Heart right ventricle (tissue), 16 donors: ENCODE measurements around the gene ARSA. TPM values are rescaled to one million over a fixed set of nuclear protein-coding genes. Genes with fewer than 3 reads are reported as not detected.

ENCODE experiments used
- ATAC-seq, 8 donors: fragments of 200-7000 bp; cut with Tn5 transposase; one replicate each; pipeline ENCODE4 v1.9.1; 2020; ENCODE audit warnings: mild to moderate bottlenecking in 8 of 8, moderate library complexity in 8 of 8, moderate number of reproducible peaks in 1 of 8
- DNase-seq, 2 donors: peaks; one replicate each; pipeline ENCODE4 v3.0.0-alpha.2; 2020
- H3K27ac ChIP-seq, 10 donors: fragments of 200-600 bp; sonication (generic) in 2 of 10; one replicate each; pipeline versions ENCODE4 v1.5.0 to v1.8.0; 2020 to 2022; ENCODE audit warnings: mild to moderate bottlenecking in 3 of 10
- H3K27me3 ChIP-seq, 7 donors: fragments of 200-600 bp; one replicate each; pipeline ENCODE4 v1.8.0; 2021 to 2022; ENCODE audit warnings: mild to moderate bottlenecking in 2 of 7
- H3K36me3 ChIP-seq, 9 donors: fragments of 200-600 bp; sonication (generic) in 1 of 9; one replicate each; pipeline versions ENCODE4 v1.5.0 to v1.8.0; 2020 to 2022; ENCODE audit warnings: mild to moderate bottlenecking in 2 of 9
- H3K4me1 ChIP-seq, 9 donors: fragments of 200-600 bp; sonication (generic) in 1 of 9; one replicate each; pipeline versions ENCODE4 v1.5.0 to v1.8.0; 2020 to 2022; ENCODE audit warnings: mild to moderate bottlenecking in 4 of 9
- H3K4me3 ChIP-seq, 10 donors: fragments of 200-600 bp; sonication (generic) in 2 of 10; one replicate each; pipeline versions ENCODE4 v1.5.0 to v1.8.0; 2020 to 2022; ENCODE audit warnings: mild to moderate bottlenecking in 7 of 10, moderate library complexity in 2 of 10
- H3K9me3 ChIP-seq, 11 donors: fragments of 200-600 bp in 10 of 11; sonication (generic) in 2 of 11; one replicate each; pipeline versions ENCODE4 v1.5.0 to v1.8.0; 2013 to 2022; ENCODE audit warnings: mild to moderate bottlenecking in 2 of 11, control low read depth in 1 of 11, moderate library complexity in 1 of 11
- CTCF ChIP-seq, 9 donors: fragments of 200-600 bp; sonication (generic) in 2 of 9; IDR thresholded peaks; one replicate each; pipeline versions ENCODE4 v1.5.0 to v1.8.0; 2021 to 2022; ENCODE audit warnings: antibody characterized with exemption in 9 of 9, mild to moderate bottlenecking in 5 of 9, moderate library complexity in 1 of 9
- WGBS, 2 donors: extraction: QIAGEN DNeasy Blood & Tissue Kit; methylation state at CpG; one replicate each; pipeline ENCODE4 v1.1.7; 2013; ENCODE audit warnings: inconsistent platforms in 1 of 2; 5-methylcytosine and 5-hydroxymethylcytosine counted together
- intact Hi-C, 10 donors: fragments of 100-400 bp; cut with DNase I; formaldehyde crosslinking; loops; one replicate each; pipeline versions ENCODE4 v1.11.1 to v1.14.2; 2022
- polyA plus RNA-seq, 2 donors: library from polyadenylated mRNA; stranded (reverse); fragments of 200-250 nt; gene quantifications; one replicate each; pipeline ENCODE4 v1.2.3, GENCODE V29; 2013
- total RNA-seq, 10 donors: library from RNA; stranded (reverse); fragmentation: NEBNext Ultra II Directional in 3 of 10; extraction: Animal tissue kit (Norgen Biotek cat#: 25700) in 3 of 10; gene quantifications; one replicate each; pipeline versions ENCODE4 v1.2.1 to v1.2.4, GENCODE V29; 2021 to 2023
- donor health status: Arrhythmogenic right ventricular cardiomyopathy.
- donor health status: ischemic (EF 13 %, LVEDD 7.1; RV severe dilation, severe dysfunction).
- donor health status: healthy with polysubstance abuse.
- donor health status: DM: no; HTN: yes; CAD: no.
- donor health status: DM: no; HTN: no; CAD: no.
- donor health status: ischemic (EF 25% LVEDD 6.9; RV normal size, moderate dysfunction).
- donor health status: ischemic (EF 25% LVEDD 5.7; RV mildly dilated, moderate dysfunction).
- donor health status: healthy.
- donor health status: DM: yes; HTN: yes; CAD: no.
- donor health status: Ischemic cardiomyopathy.
- donor health status: ischemic (EF 35%, LVEDD 5.7; RV mildly dilated, moderate dysfunction).
- donor health status: nonischemic (EF 11% LVEDD 7.7; RV severe dilation, severe dysfunction).
- donor health status: DM: yes; HTN: yes; CAD: no.
- donor health status: PGD.
- donor health status: ischemic (EF 29% LVEDD 5.4; RV normal size, mild dysfunction).
- donor health status: nonischemic (EF 23%, LVEDD 6.1; RV moderate dilation, normal function).

The ARSA gene
- total and polyA plus RNA-seq, 12 donors: 17.5 to 62.3 (median 26.0) TPM

- ATAC-seq (no peak), DNase-seq (no peak)
- no peaks in the 10 kb centered on the region for H3K9me3 ChIP-seq
- no peak overlapping the region for H3K27ac ChIP-seq
- H3K4me1 ChIP-seq: peaks cover 0 to 10% (median 2%) of the 10 kb centered on the region in 9 donors
- TF ChIP-seq CTCF (IDR thresholded peaks at IDR 0.05): no peak
- no peak overlapping the region for H3K4me3 ChIP-seq
- intact Hi-C loops: no loop called here
- peaks cover 5 to 76% (median 62%) of the 10 kb centered on the region in 7 donors for H3K27me3 ChIP-seq
- WGBS, 2 donors: 78 to 82% methylated on average over 23 of the region's 23 CpGs
- H3K36me3 ChIP-seq: no peaks in the 10 kb centered on the region
Measured at GRCh38 chr22:50605002-50605612, 22.8 kb downstream of the ARSA start.

GRCh38 chr22:50604256-50605001 is 23.5 kb downstream of the ARSA start:
- Histone ChIP-seq H3K27me3 (peaks cover 5 to 79% (median 69%) of the 10 kb centered on the region in 7 donors), H3K9me3 (no peaks in the 10 kb centered on the region), H3K27ac (no peak overlapping the region), H3K36me3 (no peaks in the 10 kb centered on the region), H3K4me3 (no peak overlapping the region), H3K4me1 (peaks cover 0 to 14% (median 5%) of the 10 kb centered on the region in 9 donors)
- DNase-seq (no peak), ATAC-seq (no peak)
- intact Hi-C loops: no loop called here
- WGBS, 2 donors: 46 to 50% methylated on average over 61 to 103 of the region's 103 CpGs
- no peak for TF ChIP-seq CTCF (IDR thresholded peaks at IDR 0.05)

GRCh38 chr22:50603511-50604255 is 24.3 kb downstream of the ARSA start:
- Histone ChIP-seq H3K36me3 (no peaks in the 10 kb centered on the region), H3K9me3 (no peaks in the 10 kb centered on the region), H3K4me1 (peaks cover 0 to 14% (median 5%) of the 10 kb centered on the region in 9 donors), H3K27me3 (peaks cover 5 to 86% (median 76%) of the 10 kb centered on the region in 7 donors), H3K4me3 (no peak overlapping the region), H3K27ac (no peak overlapping the region)
- DNase-seq: no peak
- intact Hi-C loops: no loop called here
- no peak for TF ChIP-seq CTCF (IDR thresholded peaks at IDR 0.05)
- whole genome bisulfite sequencing, 2 donors: 6 to 18% methylated on average over 68 to 70 of the region's 70 CpGs
- ATAC-seq: no peak

- peaks cover 5 to 90% (median 76%) of the 10 kb centered on the region in 7 donors for H3K27me3 ChIP-seq
- H3K36me3 ChIP-seq: no peaks in the 10 kb centered on the region
- no peak overlapping the region for H3K4me3 ChIP-seq
- no peak for DNase-seq
- no peak overlapping the region for H3K27ac ChIP-seq
- 25 to 31% methylated on average over 2 of the region's 2 CpGs for WGBS, 2 donors
- TF ChIP-seq CTCF (IDR thresholded peaks at IDR 0.05): no peak
- intact Hi-C loops: no loop called here
- ATAC-seq: no peak
- H3K9me3 ChIP-seq: no peaks in the 10 kb centered on the region
- peaks cover 0 to 14% (median 5%) of the 10 kb centered on the region in 9 donors for H3K4me1 ChIP-seq
Measured at GRCh38 chr22:50602338-50602700, 25.6 kb downstream of the ARSA start.
